ENCODE data around the gene PSME3.

DNA sequence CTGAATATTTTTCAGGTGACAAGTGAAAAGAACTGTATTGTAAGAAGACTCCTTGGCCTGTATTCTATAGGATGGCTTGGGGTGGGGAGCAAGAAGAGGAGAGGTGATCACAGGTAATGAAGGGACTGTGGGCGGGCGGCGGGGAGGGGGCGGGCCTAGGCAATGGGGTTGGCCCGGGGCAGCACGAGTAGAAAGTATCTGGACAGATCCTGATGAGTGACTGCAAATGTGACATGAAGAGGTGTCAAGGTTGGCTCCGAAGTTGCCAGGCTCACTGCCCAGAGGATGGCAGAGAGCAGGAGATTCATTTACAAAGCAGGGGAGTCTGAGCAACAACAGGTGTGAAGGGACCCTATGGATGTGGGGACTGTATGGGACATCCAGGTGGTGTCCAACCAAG, 56.6 kb downstream of the PSME3 start:
- TF ChIP-seq POLR2A (IDR thresholded peaks at IDR 0.05) (no peak), CTCF (IDR thresholded peaks at IDR 0.05) (no peak), POLR2AphosphoS5 (IDR thresholded peaks at IDR 0.05; ENCODE audit: insufficient read depth in 1 of 2, low read depth in 1 of 2) (no peak)

Measured in vagina (tissue), 2 donors.